NCI-H2029 (cell line): Measurements from ENCODE around the gene BCO1.

Experiments
- DNase-seq: peaks from one replicate; lab custom pipeline; 2025; lab: John Stamatoyannopoulos, UW

BCO1 gene

DNA sequence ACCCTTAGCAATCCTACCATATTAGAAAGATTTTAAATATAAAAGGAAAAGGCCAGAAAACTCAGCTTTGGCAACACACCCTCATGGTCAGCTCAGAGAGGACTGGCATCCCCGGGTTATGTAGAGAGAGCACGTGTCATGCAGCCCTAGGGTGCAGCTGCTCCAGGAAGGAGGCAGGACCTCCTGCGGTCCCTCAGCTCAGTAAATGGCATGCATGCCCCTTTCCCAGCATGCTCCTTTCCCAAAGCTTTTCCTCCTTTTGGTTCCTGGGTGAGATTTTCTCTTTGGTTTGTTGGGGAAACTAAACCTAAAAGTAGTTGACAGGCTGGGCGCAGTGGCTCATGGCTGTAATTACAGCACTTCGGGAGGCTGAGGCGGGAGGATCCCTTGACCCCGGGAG lies 80.2 kb downstream of the BCO1 start:
- DNase-seq, result no peak

GRCh38 chr16:81319221-81319912 lies 80.9 kb downstream of the BCO1 start:
- no peak for DNase-seq

- DNase-seq, result no peak
Observed at GRCh38 chr16:81321039-81321438, 82.5 kb downstream of the BCO1 start.

- DNase-seq, result no peak
Observed at GRCh38 chr16:81321536-81321935, 83.0 kb downstream of the BCO1 start.

DNA sequence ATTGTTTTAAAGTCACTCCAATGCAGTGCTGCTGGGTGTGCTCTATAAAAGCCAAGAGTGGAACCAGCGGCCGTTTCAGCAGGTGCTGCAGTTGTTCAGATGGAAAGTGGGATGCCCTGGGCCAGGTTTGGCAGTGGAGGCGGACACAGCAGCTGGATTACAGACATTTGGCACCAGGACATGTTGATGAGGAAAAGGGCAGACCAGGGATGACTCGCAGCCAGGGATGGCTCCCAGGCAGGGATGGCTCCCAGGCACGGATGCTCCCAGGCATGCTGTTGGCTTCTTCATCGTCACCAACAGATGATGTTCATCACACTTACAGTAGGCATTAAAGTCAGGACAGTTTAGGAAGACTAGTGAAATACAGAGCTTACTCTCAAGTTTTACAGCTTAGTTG lies 86.3 kb downstream of the BCO1 start:
- DNase-seq, result no peak

DNA sequence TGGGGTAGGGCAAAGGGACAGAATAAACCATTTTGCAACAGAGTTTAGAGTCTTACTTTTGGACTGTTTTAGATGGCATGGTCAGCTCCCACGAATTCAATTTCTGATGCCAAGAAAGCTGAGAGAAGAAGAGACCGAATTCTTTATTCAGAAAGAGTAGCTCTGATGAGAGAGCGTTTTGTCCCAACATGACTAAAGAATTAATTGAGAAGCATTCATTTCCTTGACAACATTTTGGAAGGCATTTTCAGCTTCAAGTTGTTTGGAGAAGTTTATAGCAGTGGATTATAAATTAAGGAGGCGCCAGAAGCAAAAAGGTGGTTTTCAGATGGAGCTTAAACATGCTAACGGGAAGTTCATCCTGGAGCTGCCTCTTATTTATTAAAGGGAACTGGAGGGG lies 88.5 kb downstream of the BCO1 start:
- no peak for DNase-seq

DNA sequence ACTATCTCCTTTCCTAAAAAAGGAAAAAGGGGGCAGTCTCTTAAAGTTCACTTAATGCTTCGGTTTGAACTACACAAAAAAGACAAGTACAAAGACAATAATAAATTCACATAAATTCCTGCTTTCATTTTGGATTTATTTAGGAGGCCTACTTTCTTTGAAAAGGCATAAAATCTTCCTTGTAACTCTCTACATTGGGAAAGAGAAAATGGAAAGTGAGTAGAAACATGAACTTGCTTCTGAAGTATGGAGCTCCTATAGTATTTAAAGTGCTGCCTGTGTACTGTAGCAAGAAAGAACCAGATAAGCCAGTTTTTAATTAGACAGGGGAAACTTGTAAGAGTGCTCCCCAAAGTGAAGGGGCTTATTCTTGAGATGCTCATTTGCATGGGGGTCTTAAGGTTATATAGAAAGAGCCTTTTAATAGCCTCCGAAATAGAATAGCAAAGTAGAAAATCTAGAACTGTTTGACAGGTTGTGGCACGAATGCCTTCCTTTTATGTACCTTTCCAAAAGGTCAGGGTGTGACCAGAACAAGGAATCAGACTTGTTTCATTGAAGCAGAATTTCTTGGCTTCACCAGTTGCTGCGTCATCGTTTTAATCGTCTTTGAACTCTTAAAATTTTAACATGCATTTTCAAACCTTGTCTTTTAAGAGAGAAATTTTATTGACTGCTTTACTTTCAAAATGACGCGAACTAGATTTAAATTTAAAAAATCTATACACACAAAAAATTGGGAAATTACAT lies 89.1 kb downstream of the BCO1 start:
- DNase-seq, result no peak

GRCh38 chr16:81329947-81330346 lies 91.5 kb downstream of the BCO1 start:
- DNase-seq, result no peak

DNA sequence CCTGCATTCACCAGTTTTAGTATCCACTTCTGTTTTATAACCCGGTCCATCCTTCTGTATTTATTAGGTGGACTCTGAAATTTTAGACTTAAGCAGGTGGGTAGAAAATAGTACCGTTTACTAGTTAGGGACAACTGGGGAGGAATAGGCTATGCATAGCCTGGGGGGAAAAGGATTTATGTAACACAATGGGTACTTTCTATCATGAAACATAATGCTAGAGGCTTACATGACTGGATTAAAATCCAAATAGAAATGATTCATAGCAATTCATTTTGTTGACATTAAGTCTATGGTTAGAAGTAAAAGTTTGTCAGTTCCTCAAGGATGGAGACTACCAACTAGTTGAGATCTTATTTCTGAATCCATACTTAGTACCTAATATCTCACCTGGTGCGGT lies 94.9 kb downstream of the BCO1 start:
- no peak for DNase-seq

GRCh38 chr16:81335669-81336068 lies 97.2 kb downstream of the BCO1 start:
- no peak for DNase-seq

DNA sequence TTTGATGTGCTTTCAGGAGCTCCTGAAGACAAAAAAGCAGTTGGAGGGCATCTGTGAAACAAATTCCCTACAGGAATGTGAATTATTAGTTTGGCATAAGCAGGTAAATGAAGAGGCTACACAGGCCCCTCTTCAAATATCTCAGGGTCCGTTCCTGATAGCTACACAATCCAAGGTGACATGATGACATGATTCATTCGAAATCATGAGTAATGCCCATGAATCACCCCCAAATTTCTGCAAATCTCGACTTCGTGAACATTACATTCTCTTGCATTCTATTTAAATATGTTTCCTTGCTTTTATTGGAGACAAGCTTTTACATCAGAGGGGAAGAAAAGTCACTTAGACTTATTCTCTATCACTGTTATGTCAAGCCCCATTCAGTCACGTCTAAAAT lies 98.6 kb downstream of the BCO1 start:
- no peak for DNase-seq
